CD4-positive, CD25-positive, alpha-beta regulatory T cell (primary cell): ENCODE results near the gene SNTG2. TPM values are rescaled to one million over a fixed set of nuclear protein-coding genes. Genes with fewer than 3 reads are reported as not detected.

Experiments
- ATAC-seq, 2 donors: fragments of 150-1000 bp; cut with Tn5 transposase; one replicate each; pipeline ENCODE4 v1.10.0; 2021; ENCODE audit warnings: low read depth in 2 of 2, moderate number of reproducible peaks in 2 of 2, moderate library complexity in 1 of 2
- DNase-seq, 3 donors: peaks; one replicate each; pipeline versions ENCODE4 v3.0.0 to v3.0.0-alpha.2; 2012 to 2022; ENCODE audit warnings: mixed read lengths in 1 of 3
- H3K27ac ChIP-seq: one replicate; pipeline ENCODE4 v1.7.0; 2013; ENCODE audit warnings: mild to moderate bottlenecking, low read length; ENCODE audit not compliant: insufficient read depth, poor library complexity, severe bottlenecking
- H3K27me3 ChIP-seq: one replicate; pipeline ENCODE4 v1.7.0; 2013; ENCODE audit warnings: low read length; ENCODE audit not compliant: control insufficient read depth, insufficient read depth
- H3K36me3 ChIP-seq: one replicate; pipeline ENCODE4 v1.7.0; 2013; ENCODE audit warnings: mild to moderate bottlenecking, low read length, moderate library complexity; ENCODE audit not compliant: control insufficient read depth, insufficient read depth
- H3K4me1 ChIP-seq: 2 replicates; pipeline ENCODE4 v1.7.0; 2013; ENCODE audit warnings: mild to moderate bottlenecking, low read length; ENCODE audit not compliant: insufficient read depth, control insufficient read depth, poor library complexity, severe bottlenecking
- H3K4me3 ChIP-seq: one replicate; pipeline ENCODE4 v1.7.0; 2013; ENCODE audit warnings: low read depth, mild to moderate bottlenecking, low read length, moderate library complexity
- H3K9me3 ChIP-seq, 2 experiments: 1 replicate in 1 of 2; 2 replicates in 1 of 2; pipeline ENCODE4 v1.7.0; 2013; ENCODE audit warnings: low read length in 2 of 2, mild to moderate bottlenecking in 1 of 2, moderate library complexity in 1 of 2; ENCODE audit not compliant: control insufficient read depth in 2 of 2
- H3K27ac Mint-ChIP-seq, 3 donors: one replicate each; pipeline ENCODE4 v1.8.0; 2020 to 2022; ENCODE audit warnings: mild to moderate bottlenecking in 3 of 3, mixed read lengths in 3 of 3, moderate library complexity in 2 of 3
- H3K27me3 Mint-ChIP-seq: one replicate; pipeline ENCODE4 v1.8.0; 2022; ENCODE audit warnings: mild to moderate bottlenecking, mixed read lengths
- H3K36me3 Mint-ChIP-seq: one replicate; pipeline ENCODE4 v1.8.0; 2020; ENCODE audit warnings: mixed read lengths
- H3K4me1 Mint-ChIP-seq, 4 donors: one replicate each; pipeline ENCODE4 v1.8.0; 2020 to 2022; ENCODE audit warnings: mixed read lengths in 4 of 4, mild to moderate bottlenecking in 1 of 4
- H3K4me3 Mint-ChIP-seq, 4 donors: one replicate each; pipeline ENCODE4 v1.8.0; 2020 to 2022; ENCODE audit warnings: mild to moderate bottlenecking in 4 of 4, mixed read lengths in 4 of 4, moderate library complexity in 3 of 4
- H3K9me3 Mint-ChIP-seq, 7 donors: one replicate each; pipeline ENCODE4 v1.8.0; 2020 to 2022; ENCODE audit warnings: mixed read lengths in 7 of 7, mild to moderate bottlenecking in 3 of 7, moderate library complexity in 2 of 7
- polyA plus RNA-seq, 4 donors: library from polyadenylated mRNA; unstranded; fragments of 300-500 nt; fragmentation: Illumina TruSeq; gene quantifications; one replicate each; pipeline ENCODE4 v1.2.3, GENCODE V29; 2021
- total RNA-seq: library from RNA; stranded (reverse); gene quantifications from one replicate; pipeline ENCODE4 v1.2.3, GENCODE V29; 2022

Gene SNTG2
- total and polyA plus RNA-seq, 5 donors from 2014 or later = 0.64 TPM; not detected in 4

DNA sequence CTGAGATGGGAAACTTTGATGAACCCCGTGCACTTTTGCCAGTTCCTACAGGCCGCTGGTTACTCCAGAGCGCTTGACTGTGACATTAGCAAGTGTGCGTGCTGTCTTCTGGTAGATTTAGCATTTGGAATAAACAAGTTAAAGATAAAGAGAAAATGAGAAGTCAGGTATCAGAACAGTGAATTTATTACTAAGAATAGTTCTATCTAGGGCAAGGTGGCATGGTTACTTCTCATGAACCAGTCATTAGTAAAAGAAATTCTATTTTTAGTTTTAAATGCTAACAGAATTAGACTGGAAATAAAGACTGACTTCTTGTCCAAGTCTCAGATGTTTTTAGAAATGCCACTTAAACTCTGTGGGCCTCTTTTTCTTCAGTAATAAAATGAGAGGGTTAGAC lies 258.6 kb downstream of the SNTG2 start:
- no peaks in the 10 kb centered on the region for H3K27me3 Mint-ChIP-seq
- H3K36me3 ChIP-seq = no peaks in the 10 kb centered on the region
- peaks cover 0 to 5% of the 10 kb centered on the region in 2 experiments for H3K9me3 ChIP-seq
- no peaks in the 10 kb centered on the region for H3K36me3 Mint-ChIP-seq
- H3K27ac ChIP-seq = no peak overlapping the region
- ATAC-seq = no peak
- H3K4me3 Mint-ChIP-seq = no peak overlapping the region
- H3K27ac Mint-ChIP-seq = no peak overlapping the region
- peaks cover 0 to 14% (median 3%) of the 10 kb centered on the region in 7 donors for H3K9me3 Mint-ChIP-seq
- H3K27me3 ChIP-seq = no peaks in the 10 kb centered on the region
- H3K4me3 ChIP-seq = no peak overlapping the region
- no peaks in the 10 kb centered on the region for H3K4me1 Mint-ChIP-seq
- DNase-seq = no peak
- H3K4me1 ChIP-seq = no peaks in the 10 kb centered on the region

DNA sequence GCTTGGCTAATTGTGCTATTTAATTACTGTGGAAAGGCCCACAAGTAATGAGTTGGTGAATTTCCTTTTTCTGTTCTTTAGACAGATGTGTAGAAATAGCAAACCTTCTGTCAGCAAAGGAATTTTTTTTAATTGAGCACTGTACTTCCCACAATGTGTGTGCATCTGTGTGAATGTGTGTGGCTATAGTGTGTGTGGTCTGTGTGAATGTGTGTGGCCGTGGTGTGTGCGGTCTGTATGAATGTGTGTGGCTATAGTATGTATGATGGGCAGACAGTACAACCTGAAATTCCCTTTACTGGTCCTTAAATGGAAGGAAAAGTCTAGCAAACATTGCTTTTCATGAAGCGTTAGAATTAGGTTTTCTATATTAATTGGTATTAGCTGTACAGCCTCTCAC lies 259.1 kb downstream of the SNTG2 start:
- no peaks in the 10 kb centered on the region for H3K36me3 ChIP-seq
- no peaks in the 10 kb centered on the region for H3K27me3 ChIP-seq
- DNase-seq = no peak
- H3K4me3 ChIP-seq = no peak overlapping the region
- ATAC-seq = no peak
- Mint-ChIP-seq H3K27ac (no peak overlapping the region), H3K36me3 (no peaks in the 10 kb centered on the region), H3K27me3 (no peaks in the 10 kb centered on the region), H3K4me1 (no peaks in the 10 kb centered on the region), H3K9me3 (peaks cover 0 to 16% (median 6%) of the 10 kb centered on the region in 7 donors), H3K4me3 (no peak overlapping the region)
- no peaks in the 10 kb centered on the region for H3K4me1 ChIP-seq
- H3K9me3 ChIP-seq = peaks cover 0 to 5% of the 10 kb centered on the region in 2 experiments
- no peak overlapping the region for H3K27ac ChIP-seq

- H3K27me3 Mint-ChIP-seq = no peaks in the 10 kb centered on the region
- no peak overlapping the region for H3K4me3 Mint-ChIP-seq
- Histone ChIP-seq H3K27ac (no peak overlapping the region), H3K4me1 (no peaks in the 10 kb centered on the region), H3K4me3 (no peak overlapping the region), H3K36me3 (no peaks in the 10 kb centered on the region), H3K9me3 (peaks cover 0 to 5% of the 10 kb centered on the region in 2 experiments), H3K27me3 (no peaks in the 10 kb centered on the region)
- H3K36me3 Mint-ChIP-seq = no peaks in the 10 kb centered on the region
- H3K4me1 Mint-ChIP-seq = no peaks in the 10 kb centered on the region
- peaks cover 0 to 20% (median 6%) of the 10 kb centered on the region in 7 donors for H3K9me3 Mint-ChIP-seq
- H3K27ac Mint-ChIP-seq = no peak overlapping the region
- no peak for DNase-seq
- ATAC-seq = no peak
Observed at GRCh38 chr2:1210352-1210751, 259.7 kb downstream of the SNTG2 start.

DNA sequence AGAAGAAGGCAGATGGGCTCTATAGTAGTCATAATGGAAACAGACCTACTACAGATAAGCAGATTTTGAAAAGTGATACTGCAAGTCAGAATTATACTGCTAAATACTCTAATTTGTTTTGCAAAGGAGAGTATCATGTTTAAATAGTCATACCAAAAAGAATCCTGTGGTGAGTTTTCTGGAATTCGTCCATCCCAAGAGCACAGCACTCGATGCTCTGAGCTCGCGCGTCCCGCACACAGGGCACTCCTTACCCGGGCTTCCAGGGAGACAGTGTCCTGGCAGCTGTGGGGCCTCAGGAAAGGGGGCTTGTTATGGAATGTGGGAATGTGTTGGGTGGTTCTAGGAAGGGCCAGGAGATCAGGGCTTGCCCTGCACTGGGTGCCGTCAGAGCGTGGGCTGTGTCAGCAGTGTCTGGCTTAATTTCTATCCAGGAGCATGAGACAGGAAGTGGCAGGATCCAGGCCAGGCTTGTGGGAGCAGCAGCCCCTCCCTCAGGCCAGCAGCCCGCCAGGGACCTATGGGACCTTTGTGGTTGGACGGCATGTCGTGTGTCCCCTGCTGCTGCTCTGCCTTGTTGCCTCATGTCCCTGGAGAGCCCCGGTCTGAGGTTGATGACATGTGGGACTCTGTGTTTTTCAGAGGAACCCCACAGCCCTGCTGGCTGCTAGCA lies 269.4 kb downstream of the SNTG2 start:
- Histone ChIP-seq H3K27ac (no peak overlapping the region), H3K36me3 (no peaks in the 10 kb centered on the region), H3K4me1 (no peaks in the 10 kb centered on the region), H3K27me3 (no peaks in the 10 kb centered on the region), H3K9me3 (no peaks in the 10 kb centered on the region), H3K4me3 (no peak overlapping the region)
- no peaks in the 10 kb centered on the region for H3K36me3 Mint-ChIP-seq
- no peak overlapping the region for H3K4me3 Mint-ChIP-seq
- peaks cover 0 to 6% (median under 1%) of the 10 kb centered on the region in 7 donors for H3K9me3 Mint-ChIP-seq
- H3K4me1 Mint-ChIP-seq = peaks cover 0 to 3% (median 0%) of the 10 kb centered on the region in 4 donors
- ATAC-seq (no peak), DNase-seq (no peak)
- no peak overlapping the region for H3K27ac Mint-ChIP-seq
- H3K27me3 Mint-ChIP-seq = peaks cover 5% of the 10 kb centered on the region

DNA sequence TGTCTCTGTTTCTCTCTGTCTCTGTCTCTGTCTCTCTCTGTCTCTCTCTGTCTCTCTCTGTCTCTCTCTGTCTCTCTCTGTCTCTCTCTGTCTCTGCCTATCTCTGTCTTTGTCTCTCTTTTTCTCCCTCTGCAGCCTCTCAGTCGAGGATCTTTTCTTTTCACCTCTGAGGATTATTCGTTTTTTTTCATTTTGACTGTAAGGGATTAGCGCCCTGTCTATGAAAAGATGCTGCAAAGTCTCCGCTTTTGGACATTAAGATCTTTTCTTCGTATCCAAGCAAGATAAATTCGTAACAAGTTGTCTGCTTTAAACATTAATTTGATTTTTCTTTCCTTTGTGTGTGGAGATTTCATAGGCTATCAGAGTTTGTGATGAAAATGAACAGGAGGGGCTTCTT lies 271.4 kb downstream of the SNTG2 start:
- peaks cover 5% of the 10 kb centered on the region for H3K27me3 Mint-ChIP-seq
- Histone ChIP-seq H3K27me3 (no peaks in the 10 kb centered on the region), H3K4me1 (no peaks in the 10 kb centered on the region), H3K4me3 (no peak overlapping the region), H3K9me3 (no peaks in the 10 kb centered on the region), H3K27ac (no peak overlapping the region), H3K36me3 (no peaks in the 10 kb centered on the region)
- no peak overlapping the region for H3K27ac Mint-ChIP-seq
- H3K4me3 Mint-ChIP-seq = no peak overlapping the region
- DNase-seq (no peak), ATAC-seq (no peak)
- H3K36me3 Mint-ChIP-seq = no peaks in the 10 kb centered on the region
- H3K9me3 Mint-ChIP-seq = peaks cover 0 to 3% (median 0%) of the 10 kb centered on the region in 7 donors
- peaks cover 0 to 3% (median 0%) of the 10 kb centered on the region in 4 donors for H3K4me1 Mint-ChIP-seq

GRCh38 chr2:1223791-1224190 lies 273.1 kb downstream of the SNTG2 start:
- Mint-ChIP-seq H3K4me3 (no peak overlapping the region), H3K36me3 (no peaks in the 10 kb centered on the region), H3K9me3 (peaks cover 0 to 3% (median 0%) of the 10 kb centered on the region in 7 donors), H3K27ac (no peak overlapping the region), H3K4me1 (peaks cover 0 to 3% (median 0%) of the 10 kb centered on the region in 4 donors), H3K27me3 (peaks cover 5% of the 10 kb centered on the region)
- no peak overlapping the region for H3K4me3 ChIP-seq
- H3K27me3 ChIP-seq = no peaks in the 10 kb centered on the region
- H3K36me3 ChIP-seq = no peaks in the 10 kb centered on the region
- H3K9me3 ChIP-seq = no peaks in the 10 kb centered on the region
- DNase-seq (no peak), ATAC-seq (no peak)
- no peaks in the 10 kb centered on the region for H3K4me1 ChIP-seq
- no peak overlapping the region for H3K27ac ChIP-seq

DNA sequence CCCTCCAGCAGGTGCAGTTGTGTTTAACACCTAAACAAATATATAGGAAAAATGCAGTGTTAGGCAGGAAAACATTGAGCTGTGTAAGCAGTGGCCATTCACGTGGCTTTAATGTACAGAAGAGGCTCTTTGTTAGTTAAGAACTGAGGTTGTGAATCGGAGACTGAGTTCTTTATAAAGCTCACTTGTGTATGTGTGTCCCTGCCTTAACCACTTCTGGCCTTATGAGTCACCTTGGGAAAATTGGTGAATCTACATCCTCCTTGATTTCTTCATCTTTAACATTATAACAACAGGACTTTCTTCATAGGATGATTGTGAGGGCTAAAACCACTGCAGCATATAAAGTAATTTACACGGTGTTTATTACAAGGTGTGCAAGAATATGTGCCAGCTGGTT lies 274.3 kb downstream of the SNTG2 start:
- DNase-seq (no peak), ATAC-seq (no peak)
- peaks cover 5% of the 10 kb centered on the region for H3K27me3 Mint-ChIP-seq
- H3K27ac Mint-ChIP-seq = no peak overlapping the region
- Histone ChIP-seq H3K4me3 (no peak overlapping the region), H3K27ac (no peak overlapping the region), H3K36me3 (no peaks in the 10 kb centered on the region), H3K27me3 (no peaks in the 10 kb centered on the region), H3K9me3 (no peaks in the 10 kb centered on the region), H3K4me1 (no peaks in the 10 kb centered on the region)
- H3K36me3 Mint-ChIP-seq = no peaks in the 10 kb centered on the region
- peaks cover 0 to 3% (median 0%) of the 10 kb centered on the region in 7 donors for H3K9me3 Mint-ChIP-seq
- no peak overlapping the region for H3K4me3 Mint-ChIP-seq
- peaks cover 0 to 3% (median 0%) of the 10 kb centered on the region in 4 donors for H3K4me1 Mint-ChIP-seq

GRCh38 chr2:1226766-1227165 lies 276.1 kb downstream of the SNTG2 start:
- no peak for DNase-seq
- no peak for ATAC-seq
- Histone ChIP-seq H3K36me3 (no peaks in the 10 kb centered on the region), H3K4me1 (no peaks in the 10 kb centered on the region), H3K9me3 (no peaks in the 10 kb centered on the region), H3K27me3 (no peaks in the 10 kb centered on the region), H3K27ac (no peak overlapping the region), H3K4me3 (no peak overlapping the region)
- no peaks in the 10 kb centered on the region for H3K36me3 Mint-ChIP-seq
- H3K4me3 Mint-ChIP-seq = no peak overlapping the region
- peaks cover 0 to 3% (median 0%) of the 10 kb centered on the region in 7 donors for H3K9me3 Mint-ChIP-seq
- peaks cover 0 to 3% (median 0%) of the 10 kb centered on the region in 4 donors for H3K4me1 Mint-ChIP-seq
- no peak overlapping the region for H3K27ac Mint-ChIP-seq
- H3K27me3 Mint-ChIP-seq = no peaks in the 10 kb centered on the region
